OCI-LY1 (cell line): Measurements from ENCODE around the gene CASP3.

ENCODE experiments used
- EZH2 ChIP-seq: fragments of 200-600 bp; sonication (generic), shearing (Covaris generic); IDR thresholded peaks from 2 replicates; pipeline ENCODE4 v1.8.0; 2017; ENCODE audit warnings: borderline replicate concordance, mixed run types, mild to moderate bottlenecking, antibody characterized with exemption, low read length, moderate library complexity, mixed read lengths
- TF ChIP-seq, protein P1 (sequence below): fragments of 200-600 bp; sonication (generic), shearing (Covaris generic); IDR thresholded peaks from 2 replicates; pipeline ENCODE4 v1.5.1; 2017; ENCODE audit warnings: mild to moderate bottlenecking, antibody characterized with exemption, low read length, moderate library complexity, mixed read lengths

- TF ChIP-seq, protein P1, sequence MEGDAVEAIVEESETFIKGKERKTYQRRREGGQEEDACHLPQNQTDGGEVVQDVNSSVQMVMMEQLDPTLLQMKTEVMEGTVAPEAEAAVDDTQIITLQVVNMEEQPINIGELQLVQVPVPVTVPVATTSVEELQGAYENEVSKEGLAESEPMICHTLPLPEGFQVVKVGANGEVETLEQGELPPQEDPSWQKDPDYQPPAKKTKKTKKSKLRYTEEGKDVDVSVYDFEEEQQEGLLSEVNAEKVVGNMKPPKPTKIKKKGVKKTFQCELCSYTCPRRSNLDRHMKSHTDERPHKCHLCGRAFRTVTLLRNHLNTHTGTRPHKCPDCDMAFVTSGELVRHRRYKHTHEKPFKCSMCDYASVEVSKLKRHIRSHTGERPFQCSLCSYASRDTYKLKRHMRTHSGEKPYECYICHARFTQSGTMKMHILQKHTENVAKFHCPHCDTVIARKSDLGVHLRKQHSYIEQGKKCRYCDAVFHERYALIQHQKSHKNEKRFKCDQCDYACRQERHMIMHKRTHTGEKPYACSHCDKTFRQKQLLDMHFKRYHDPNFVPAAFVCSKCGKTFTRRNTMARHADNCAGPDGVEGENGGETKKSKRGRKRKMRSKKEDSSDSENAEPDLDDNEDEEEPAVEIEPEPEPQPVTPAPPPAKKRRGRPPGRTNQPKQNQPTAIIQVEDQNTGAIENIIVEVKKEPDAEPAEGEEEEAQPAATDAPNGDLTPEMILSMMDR: no peak
- TF ChIP-seq EZH2: no peak
Measured at GRCh38 chr4:184655889-184656869, 6.9 kb upstream of the CASP3 start.
